Tibial nerve (tissue), 4 donors: Measurements from ENCODE around the gene IL18R1.

ENCODE experiments used
- CTCF ChIP-seq, 5 experiments: fragments of 200-600 bp in 3 of 5; fragments of 450-650 bp in 2 of 5; sonication (generic) in 3 of 5; IDR thresholded peaks; one replicate each; pipeline ENCODE4 v1.5.1; 2016 to 2019; ENCODE audit warnings: antibody characterized with exemption in 5 of 5, mild to moderate bottlenecking in 3 of 5, moderate library complexity in 2 of 5
- EP300 ChIP-seq, 2 donors: sonication (generic); formaldehyde crosslinking; IDR thresholded peaks; one replicate each; pipeline ENCODE4 v1.6.1; 2017; ENCODE audit warnings: antibody characterized with exemption in 2 of 2, mild to moderate bottlenecking in 1 of 2
- POLR2A ChIP-seq, 2 donors: fragments of 450-650 bp; IDR thresholded peaks; one replicate each; pipeline ENCODE4 v1.6.1; 2017; ENCODE audit warnings: antibody characterized with exemption in 2 of 2, mild to moderate bottlenecking in 2 of 2, moderate library complexity in 2 of 2

- TF ChIP-seq CTCF (IDR thresholded peaks at IDR 0.05) (peak; percentile 38 to 64 (median 50)), POLR2A (IDR thresholded peaks at IDR 0.05) (no peak), EP300 (IDR thresholded peaks at IDR 0.05) (peak in 1 of 2 donors; percentile 42)
Measured at GRCh38 chr2:102442967-102443828, 87.6 kb downstream of the IL18R1 start.
